ENCODE results near the gene AMIGO3. TPM values are rescaled to one million over a fixed set of nuclear protein-coding genes. Genes with fewer than 3 reads are reported as not detected.
"Not testable (repeated sequence)": the region's sequence is repeated elsewhere in the genome, so short reads cannot be mapped to it uniquely, and the experiment has no call there.

Gene AMIGO3
- total and polyA plus RNA-seq, 9 donors = 0.22 to 2.0 (median 0.34) TPM; not detected in 4

- intact Hi-C loops (cut with DNase I) = loop anchor here in 1 of 4 donors (10.0 kb wide), 1 partner anchor 204 kb away; the partner anchor contains the start of gene MST1R
- H3K4me1 ChIP-seq (ENCODE audit: insufficient read depth) = no peaks in the 10 kb centered on the region
- H3K27me3 ChIP-seq = no peaks in the 10 kb centered on the region
- H3K36me3 ChIP-seq = no peaks in the 10 kb centered on the region
- 69 to 79% (median 74%) methylated on average over 13 of the region's 13 CpGs for WGBS, 3 donors
- H3K9me3 ChIP-seq = no peaks in the 10 kb centered on the region
- no peak for DNase-seq
- H3K4me3 ChIP-seq = no peak overlapping the region
- H3K27ac ChIP-seq = no peak overlapping the region
- no peak for TF ChIP-seq CTCF (IDR thresholded peaks at IDR 0.05)
- no peak for TF ChIP-seq EP300 (IDR thresholded peaks at IDR 0.05)
- TF ChIP-seq POLR2A (IDR thresholded peaks at IDR 0.05) = no peak
These were observed 18.9 kb downstream of the AMIGO3 start for GRCh38 chr3:49700453-49701128.

GRCh38 chr3:49700014-49700413 lies 19.5 kb downstream of the AMIGO3 start:
- intact Hi-C loops (cut with DNase I) = loop anchor here in 1 of 4 donors (10.0 kb wide), 1 partner anchor 205 kb away; the partner anchor contains the start of gene MST1R
- H3K36me3 ChIP-seq = no peaks in the 10 kb centered on the region

GRCh38 chr3:49699281-49699979 lies 20.1 kb downstream of the AMIGO3 start:
- intact Hi-C loops (cut with DNase I) = no loop called here
- TF ChIP-seq CTCF (IDR thresholded peaks at IDR 0.05) = no peak

More at GRCh38 chr3:49700014-49700413, 19.5 kb downstream of the AMIGO3 start:
- TF ChIP-seq POLR2A (IDR thresholded peaks at IDR 0.05) = no peak
- TF ChIP-seq CTCF (IDR thresholded peaks at IDR 0.05) = no peak
- TF ChIP-seq EP300 (IDR thresholded peaks at IDR 0.05) = no peak
- Histone ChIP-seq H3K27me3 (no peaks in the 10 kb centered on the region), H3K4me3 (no peak overlapping the region), H3K27ac (no peak overlapping the region), H3K4me1 (ENCODE audit: insufficient read depth) (no peaks in the 10 kb centered on the region), H3K9me3 (no peaks in the 10 kb centered on the region)
- 69 to 76% (median 70%) methylated on average over 8 of the region's 8 CpGs for WGBS, 3 donors
- DNase-seq = no peak

GRCh38 chr3:49695350-49696015 lies 24.0 kb downstream of the AMIGO3 start:
- H3K36me3 ChIP-seq; H3K27me3 ChIP-seq; DNase-seq; intact Hi-C loops (cut with DNase I); H3K9me3 ChIP-seq; H3K4me3 ChIP-seq; H3K27ac ChIP-seq; H3K4me1 ChIP-seq (ENCODE audit: insufficient read depth): not testable (repeated sequence)
- WGBS, 3 donors = 58 to 88% (median 70%) methylated on average over 2 to 4 of the region's 4 CpGs

More at GRCh38 chr3:49699281-49699979, 20.1 kb downstream of the AMIGO3 start:
- Histone ChIP-seq H3K36me3 (no peaks in the 10 kb centered on the region), H3K4me3 (no peak overlapping the region), H3K27ac (no peak overlapping the region), H3K4me1 (ENCODE audit: insufficient read depth) (no peaks in the 10 kb centered on the region), H3K9me3 (no peaks in the 10 kb centered on the region), H3K27me3 (no peaks in the 10 kb centered on the region)
- 78 to 86% (median 78%) methylated on average over 16 of the region's 16 CpGs for WGBS, 3 donors
- DNase-seq = no peak

- H3K36me3 ChIP-seq; H3K4me3 ChIP-seq; H3K9me3 ChIP-seq; DNase-seq; H3K27me3 ChIP-seq; H3K4me1 ChIP-seq (ENCODE audit: insufficient read depth); intact Hi-C loops (cut with DNase I); H3K27ac ChIP-seq: not testable (repeated sequence)
- WGBS, 3 donors = 56 to 65% (median 62%) methylated on average over 6 of the region's 6 CpGs
These were observed 24.9 kb downstream of the AMIGO3 start for GRCh38 chr3:49694409-49695070.

GRCh38 chr3:49691481-49691880 lies 28.0 kb downstream of the AMIGO3 start:
- H3K4me1 ChIP-seq (ENCODE audit: insufficient read depth); H3K27ac ChIP-seq; H3K9me3 ChIP-seq; H3K27me3 ChIP-seq; intact Hi-C loops (cut with DNase I); DNase-seq; H3K36me3 ChIP-seq; H3K4me3 ChIP-seq: not testable (repeated sequence)
- 86 to 92% (median 88%) methylated on average over 3 of the region's 3 CpGs for WGBS, 3 donors

GRCh38 chr3:49690856-49691255 lies 28.6 kb downstream of the AMIGO3 start:
- DNase-seq; H3K9me3 ChIP-seq; H3K36me3 ChIP-seq; intact Hi-C loops (cut with DNase I); H3K4me1 ChIP-seq (ENCODE audit: insufficient read depth); H3K27ac ChIP-seq; H3K27me3 ChIP-seq; H3K4me3 ChIP-seq: not testable (repeated sequence)
- 87 to 91% (median 89%) methylated on average over 3 of the region's 3 CpGs for WGBS, 3 donors
